ENCODE results near the gene CLRN2.
"Not testable (repeated sequence)": the region's sequence is repeated elsewhere in the genome, so short reads cannot be mapped to it uniquely, and the experiment has no call there.

Gene CLRN2

GRCh38 chr4:17558941-17559708, 44.2 kb downstream of the CLRN2 start:
- Histone ChIP-seq H3K9me3 (ENCODE audit: control insufficient read depth, low read length) (no peaks in the 10 kb centered on the region), H3K27me3 (ENCODE audit: control insufficient read depth, insufficient read depth, low read length, poor library complexity, severe bottlenecking) (peaks cover 14% of the 10 kb centered on the region), H3K27ac (ENCODE audit: insufficient read depth, low read depth, low read length, poor library complexity, severe bottlenecking) (no peak overlapping the region), H3K4me3 (ENCODE audit: insufficient read depth, low read depth, low read length) (no peak overlapping the region), H3K36me3 (ENCODE audit: control insufficient read depth, insufficient read depth, low read length) (no peaks in the 10 kb centered on the region), H3K4me1 (ENCODE audit: control insufficient read depth, insufficient read depth, low read length) (no peaks in the 10 kb centered on the region)
- 94% methylated on average over 4 of the region's 4 CpGs for WGBS, 2 experiments

GRCh38 chr4:17559709-17560048, 44.7 kb downstream of the CLRN2 start:
- Histone ChIP-seq H3K27ac (ENCODE audit: insufficient read depth, low read depth, low read length, poor library complexity, severe bottlenecking) (no peak overlapping the region), H3K9me3 (ENCODE audit: control insufficient read depth, low read length) (no peaks in the 10 kb centered on the region), H3K27me3 (ENCODE audit: control insufficient read depth, insufficient read depth, low read length, poor library complexity, severe bottlenecking) (peaks cover 13% of the 10 kb centered on the region), H3K36me3 (ENCODE audit: control insufficient read depth, insufficient read depth, low read length) (no peaks in the 10 kb centered on the region), H3K4me3 (ENCODE audit: insufficient read depth, low read depth, low read length) (no peak overlapping the region), H3K4me1 (ENCODE audit: control insufficient read depth, insufficient read depth, low read length) (no peaks in the 10 kb centered on the region)
- WGBS, 2 experiments, result 90 to 94% methylated on average over 3 of the region's 3 CpGs

GRCh38 chr4:17560065-17560673, 45.2 kb downstream of the CLRN2 start:
- Histone ChIP-seq H3K4me1 (ENCODE audit: control insufficient read depth, insufficient read depth, low read length) (no peaks in the 10 kb centered on the region), H3K36me3 (ENCODE audit: control insufficient read depth, insufficient read depth, low read length) (no peaks in the 10 kb centered on the region), H3K9me3 (ENCODE audit: control insufficient read depth, low read length) (no peaks in the 10 kb centered on the region), H3K4me3 (ENCODE audit: insufficient read depth, low read depth, low read length) (no peak overlapping the region), H3K27ac (ENCODE audit: insufficient read depth, low read depth, low read length, poor library complexity, severe bottlenecking) (no peak overlapping the region), H3K27me3 (ENCODE audit: control insufficient read depth, insufficient read depth, low read length, poor library complexity, severe bottlenecking) (peaks cover 8% of the 10 kb centered on the region)
- 89 to 93% methylated on average over 6 of the region's 6 CpGs for WGBS, 2 experiments

GRCh38 chr4:17561195-17561909, 46.4 kb downstream of the CLRN2 start:
- no peaks in the 10 kb centered on the region for H3K9me3 ChIP-seq (ENCODE audit: control insufficient read depth, low read length)
- WGBS, 2 experiments, result 92% methylated on average over 8 of the region's 8 CpGs
- H3K27ac ChIP-seq (ENCODE audit: insufficient read depth, low read depth, low read length, poor library complexity, severe bottlenecking), result no peak overlapping the region
- H3K36me3 ChIP-seq (ENCODE audit: control insufficient read depth, insufficient read depth, low read length), result no peaks in the 10 kb centered on the region
- no peaks in the 10 kb centered on the region for H3K27me3 ChIP-seq (ENCODE audit: control insufficient read depth, insufficient read depth, low read length, poor library complexity, severe bottlenecking)
- H3K4me1 ChIP-seq (ENCODE audit: control insufficient read depth, insufficient read depth, low read length), result no peaks in the 10 kb centered on the region
- no peak overlapping the region for H3K4me3 ChIP-seq (ENCODE audit: insufficient read depth, low read depth, low read length)

- 62 to 80% methylated on average over 1 of the region's 1 CpG for WGBS, 2 experiments
Observed at GRCh38 chr4:17562157-17562556, 47.2 kb downstream of the CLRN2 start.

GRCh38 chr4:17565846-17566245, 50.9 kb downstream of the CLRN2 start:
- H3K4me1 ChIP-seq (ENCODE audit: control insufficient read depth, insufficient read depth, low read length), result no peaks in the 10 kb centered on the region
- WGBS, 2 experiments, result 94 to 95% methylated on average over 3 of the region's 3 CpGs
- H3K27ac ChIP-seq (ENCODE audit: insufficient read depth, low read depth, low read length, poor library complexity, severe bottlenecking), result no peak overlapping the region

More at GRCh38 chr4:17562157-17562556, 47.2 kb downstream of the CLRN2 start:
- H3K36me3 ChIP-seq (ENCODE audit: control insufficient read depth, insufficient read depth, low read length), result no peaks in the 10 kb centered on the region
- H3K27me3 ChIP-seq (ENCODE audit: control insufficient read depth, insufficient read depth, low read length, poor library complexity, severe bottlenecking), result no peaks in the 10 kb centered on the region
- no peaks in the 10 kb centered on the region for H3K9me3 ChIP-seq (ENCODE audit: control insufficient read depth, low read length)
- H3K27ac ChIP-seq (ENCODE audit: insufficient read depth, low read depth, low read length, poor library complexity, severe bottlenecking), result no peak overlapping the region
- H3K4me3 ChIP-seq (ENCODE audit: insufficient read depth, low read depth, low read length), result no peak overlapping the region
- H3K4me1 ChIP-seq (ENCODE audit: control insufficient read depth, insufficient read depth, low read length), result no peaks in the 10 kb centered on the region

GRCh38 chr4:17567271-17567670, 52.3 kb downstream of the CLRN2 start:
- 85 to 90% methylated on average over 2 of the region's 2 CpGs for WGBS, 2 experiments
- H3K9me3 ChIP-seq (ENCODE audit: control insufficient read depth, low read length), result no peaks in the 10 kb centered on the region
- no peaks in the 10 kb centered on the region for H3K4me1 ChIP-seq (ENCODE audit: control insufficient read depth, insufficient read depth, low read length)
- H3K27ac ChIP-seq (ENCODE audit: insufficient read depth, low read depth, low read length, poor library complexity, severe bottlenecking), result no peak overlapping the region
- no peak overlapping the region for H3K4me3 ChIP-seq (ENCODE audit: insufficient read depth, low read depth, low read length)
- no peaks in the 10 kb centered on the region for H3K36me3 ChIP-seq (ENCODE audit: control insufficient read depth, insufficient read depth, low read length)
- no peaks in the 10 kb centered on the region for H3K27me3 ChIP-seq (ENCODE audit: control insufficient read depth, insufficient read depth, low read length, poor library complexity, severe bottlenecking)

More at GRCh38 chr4:17565846-17566245, 50.9 kb downstream of the CLRN2 start:
- no peaks in the 10 kb centered on the region for H3K9me3 ChIP-seq (ENCODE audit: control insufficient read depth, low read length)
- H3K4me3 ChIP-seq (ENCODE audit: insufficient read depth, low read depth, low read length), result no peak overlapping the region
- H3K27me3 ChIP-seq (ENCODE audit: control insufficient read depth, insufficient read depth, low read length, poor library complexity, severe bottlenecking), result no peaks in the 10 kb centered on the region
- no peaks in the 10 kb centered on the region for H3K36me3 ChIP-seq (ENCODE audit: control insufficient read depth, insufficient read depth, low read length)

- WGBS, 2 experiments, result 92 to 97% methylated on average over 4 of the region's 4 CpGs
- Histone ChIP-seq H3K27me3 (ENCODE audit: control insufficient read depth, insufficient read depth, low read length, poor library complexity, severe bottlenecking) (no peaks in the 10 kb centered on the region), H3K36me3 (ENCODE audit: control insufficient read depth, insufficient read depth, low read length) (no peaks in the 10 kb centered on the region), H3K27ac (ENCODE audit: insufficient read depth, low read depth, low read length, poor library complexity, severe bottlenecking) (no peak overlapping the region), H3K4me1 (ENCODE audit: control insufficient read depth, insufficient read depth, low read length) (no peaks in the 10 kb centered on the region), H3K9me3 (ENCODE audit: control insufficient read depth, low read length) (no peaks in the 10 kb centered on the region), H3K4me3 (ENCODE audit: insufficient read depth, low read depth, low read length) (no peak overlapping the region)
Observed at GRCh38 chr4:17574206-17574605, 59.2 kb downstream of the CLRN2 start.

- H3K27me3 ChIP-seq (ENCODE audit: control insufficient read depth, insufficient read depth, low read length, poor library complexity, severe bottlenecking); H3K9me3 ChIP-seq (ENCODE audit: control insufficient read depth, low read length); H3K4me3 ChIP-seq (ENCODE audit: insufficient read depth, low read depth, low read length); H3K27ac ChIP-seq (ENCODE audit: insufficient read depth, low read depth, low read length, poor library complexity, severe bottlenecking); H3K4me1 ChIP-seq (ENCODE audit: control insufficient read depth, insufficient read depth, low read length); H3K36me3 ChIP-seq (ENCODE audit: control insufficient read depth, insufficient read depth, low read length): not testable (repeated sequence)
- WGBS, 2 experiments, result 88 to 90% methylated on average over 12 of the region's 12 CpGs
Observed at GRCh38 chr4:17575177-17575576, 60.2 kb downstream of the CLRN2 start.

Data from ectodermal cell (in vitro differentiated cells).